AG09319 (cell line): ENCODE results near the gene WNT2B.
"Not testable (repeated sequence)": the region's sequence is repeated elsewhere in the genome, so short reads cannot be mapped to it uniquely, and the experiment has no call there.

ENCODE experiments used
- DNase-seq: peaks from one replicate; pipeline ENCODE4 v3.0.0-alpha.2; 2010; ENCODE audit warnings: low read depth; ENCODE audit errors: extremely low read depth
- CTCF ChIP-seq: IDR thresholded peaks from 2 replicates; pipeline ENCODE4 v1.5.1; 2011; ENCODE audit warnings: low read depth, mild to moderate bottlenecking, inconsistent platforms, low read length, moderate library complexity

Gene WNT2B

GRCh38 chr1:112508278-112509004 lies at the start of gene WNT2B:
TSS of gene WNT2B (plus strand) at chr1:112508965. CDS start at chr1:112509263, 298 bp downstream.
- DNase-seq = no peak
- no peak for TF ChIP-seq CTCF

DNA sequence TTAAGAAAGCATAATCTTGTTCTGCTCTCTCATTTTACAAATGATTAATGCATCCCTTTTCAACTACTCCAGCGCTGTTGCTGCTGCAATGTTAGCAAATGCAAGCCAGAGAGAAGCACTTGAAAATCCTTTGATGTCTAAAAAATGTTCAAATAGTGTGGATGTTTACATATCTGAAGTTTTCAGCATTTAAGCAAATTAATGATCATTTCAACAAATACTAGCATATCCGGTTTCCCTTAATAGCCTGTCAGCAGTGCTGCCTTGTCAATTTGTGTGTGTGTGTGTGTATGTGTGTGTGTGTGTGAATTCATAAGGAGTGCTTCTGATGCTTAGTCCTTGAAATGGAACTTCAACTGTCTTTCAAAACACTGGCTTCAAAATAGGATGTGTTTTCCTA lies 48.1 kb upstream of the WNT2B start:
- TF ChIP-seq CTCF = no peak
- DNase-seq = no peak

- no peak for TF ChIP-seq CTCF
- no peak for DNase-seq
Measured at GRCh38 chr1:112461200-112461871, 47.4 kb upstream of the WNT2B start.

- no peak for TF ChIP-seq CTCF
- no peak for DNase-seq
Measured at GRCh38 chr1:112462953-112463279, 45.8 kb upstream of the WNT2B start.

- DNase-seq = no peak
Measured at GRCh38 chr1:112464501-112464900, 44.3 kb upstream of the WNT2B start.

DNA sequence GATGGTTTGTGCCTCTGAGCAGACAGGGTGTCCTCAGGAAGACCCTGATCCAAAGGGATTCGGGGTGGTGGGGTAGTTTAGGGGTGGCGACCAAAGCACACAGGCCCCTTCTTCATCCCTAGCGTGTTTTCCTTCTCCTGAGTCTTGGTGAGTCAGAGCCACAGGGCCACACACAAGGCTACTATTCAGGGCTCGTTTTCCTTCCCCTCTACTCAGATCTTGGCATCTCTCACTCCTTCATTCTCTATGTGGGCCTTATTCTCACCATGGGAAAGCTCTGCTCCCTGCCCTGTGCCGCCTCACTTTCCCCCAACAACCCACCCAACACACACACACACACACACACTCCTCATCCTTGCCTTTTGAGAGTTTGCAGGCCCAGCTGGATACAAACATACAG lies 43.6 kb upstream of the WNT2B start:
- TF ChIP-seq CTCF = no peak
- no peak for DNase-seq

More at GRCh38 chr1:112464501-112464900, 44.3 kb upstream of the WNT2B start:
- no peak for TF ChIP-seq CTCF

DNA sequence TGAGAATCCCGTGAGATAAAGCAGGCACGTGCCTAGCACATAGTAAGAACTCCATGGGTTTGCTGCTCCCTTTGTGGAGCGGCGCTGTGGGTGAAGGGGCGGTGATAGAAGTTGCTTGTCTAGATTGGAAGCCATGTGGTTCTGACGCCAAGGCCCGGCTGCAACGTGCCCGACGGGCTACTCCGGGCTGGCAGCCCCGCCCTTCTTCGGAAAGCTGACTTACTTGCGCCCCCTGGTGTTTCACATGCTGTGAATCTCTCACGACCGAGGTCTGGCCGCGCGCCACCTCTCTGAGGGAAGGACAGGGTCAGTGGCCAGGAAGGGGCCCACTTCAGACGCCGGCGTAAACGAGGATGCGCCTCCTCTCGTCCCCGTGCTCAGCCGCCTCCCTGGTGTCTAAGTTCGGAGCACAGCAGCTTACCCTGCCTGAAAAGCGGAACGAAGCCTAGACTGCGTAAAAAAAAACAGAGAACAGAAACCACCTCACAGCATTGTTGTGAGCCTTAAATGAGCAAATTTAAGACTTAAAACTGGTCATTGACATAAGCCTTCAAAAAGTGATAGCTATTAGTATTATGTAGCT lies 42.6 kb upstream of the WNT2B start:
- peak; percentile 80 for TF ChIP-seq CTCF
- DNase-seq = peak; percentile 87

- not testable (repeated sequence) for DNase-seq
Measured at GRCh38 chr1:112470324-112470723, 38.4 kb upstream of the WNT2B start.
